MCF 10A (cell line): Measurements from ENCODE around the gene MPZL2. TPM values are rescaled to one million over a fixed set of nuclear protein-coding genes. Genes with fewer than 3 reads are reported as not detected.
A peak's percentile ranks its signal among the peaks of the same experiment; 100 is the strongest.

Experiments used
- BruUV-seq: library from RNA; stranded (reverse); fragments of 400-500 nt; replicated peaks from 2 replicates; lab custom pipeline; 2021; lab: Mats Ljungman, UMichigan
- CTCF ChIA-PET: fragments of 300-600 bp; sonication (Branson Sonifier 250); formaldehyde crosslinking; extraction: SDS; loops from one replicate; lab custom pipeline; 2021; ENCODE audit warnings: antibody characterized with exemption, inconsistent platforms; lab: Yijun Ruan, JAX
- POLR2A ChIA-PET: fragments of 300-600, 350-650 bp; sonication (Branson Sonifier 250); formaldehyde crosslinking; extraction: SDS; loops from one replicate; lab custom pipeline; 2020; ENCODE audit warnings: antibody characterized with exemption, inconsistent platforms; lab: Yijun Ruan, JAX
- DNase-seq: peaks from one replicate; pipeline ENCODE4 v3.0.0-alpha.2; 2018; ENCODE audit not compliant: unreplicated experiment
- H3K27ac Mint-ChIP-seq: one replicate; pipeline ENCODE4 v1.8.0; 2022; ENCODE audit warnings: mild to moderate bottlenecking, low read depth, mixed read lengths; ENCODE audit not compliant: unreplicated experiment
- H3K27me3 Mint-ChIP-seq: one replicate; pipeline ENCODE4 v1.8.0; 2022; ENCODE audit warnings: mixed read lengths; ENCODE audit not compliant: insufficient read depth, unreplicated experiment
- H3K36me3 Mint-ChIP-seq: one replicate; pipeline ENCODE4 v1.8.0; 2022; ENCODE audit warnings: mild to moderate bottlenecking, moderate library complexity, mixed read lengths; ENCODE audit not compliant: insufficient read depth, unreplicated experiment
- H3K4me1 Mint-ChIP-seq: one replicate; pipeline ENCODE4 v1.8.0; 2022; ENCODE audit warnings: mixed read lengths; ENCODE audit not compliant: insufficient read depth, unreplicated experiment
- H3K4me3 Mint-ChIP-seq: one replicate; pipeline ENCODE4 v1.8.0; 2022; ENCODE audit warnings: mild to moderate bottlenecking, moderate library complexity, mixed read lengths; ENCODE audit not compliant: unreplicated experiment
- H3K9me3 Mint-ChIP-seq: one replicate; pipeline ENCODE4 v1.8.0; 2022; ENCODE audit warnings: mixed read lengths; ENCODE audit not compliant: unreplicated experiment
- CTCF ChIP-seq: fragments of 200-600 bp; IDR thresholded peaks from one replicate; pipeline ENCODE4 v1.8.0; 2022; ENCODE audit warnings: antibody characterized with exemption, mild to moderate bottlenecking; ENCODE audit not compliant: unreplicated experiment
- intact Hi-C: fragments of 100-400 bp; cut with micrococcal nuclease; formaldehyde crosslinking; loops from 2 replicates; pipeline ENCODE4 v1.14.1; 2022
- total RNA-seq: library from RNA; stranded (reverse); gene quantifications from 2 replicates; pipeline ENCODE4 v1.2.3, GENCODE V29; 2022

MPZL2 gene
- total RNA-seq, 1 experiment from 2014 or later, result 13.7 TPM

DNA sequence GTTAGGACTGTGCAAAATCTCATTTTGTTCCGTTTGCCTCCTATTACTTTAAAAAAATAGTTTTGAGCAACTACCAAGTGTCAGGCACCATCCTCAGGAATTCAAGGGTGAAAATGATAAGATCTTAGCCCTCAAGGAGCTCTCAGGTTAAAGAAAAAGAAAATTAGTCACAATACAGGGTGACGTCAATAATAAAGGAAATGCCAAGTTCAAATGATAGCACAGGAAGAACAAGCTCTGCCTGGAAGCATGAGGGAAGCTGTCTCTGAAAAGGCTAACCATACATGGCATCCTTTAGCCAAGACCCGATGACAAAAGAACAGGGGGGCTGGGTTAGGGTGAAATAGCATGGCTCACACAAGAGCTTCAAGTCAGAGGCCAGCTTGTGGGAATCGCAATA is 11.1 kb upstream of the MPZL2 start:
- Mint-ChIP-seq H3K27me3 (no peaks in the 10 kb centered on the region), H3K4me1 (peaks cover 26% of the 10 kb centered on the region), H3K27ac (no peak overlapping the region), H3K36me3 (peaks cover 5% of the 10 kb centered on the region), H3K4me3 (no peak overlapping the region), H3K9me3 (no peaks in the 10 kb centered on the region)
- CTCF ChIA-PET, result interaction anchor here (0.6 to 3.3 kb wide), 6 partner anchors 12 to 133 kb away, joined by 3 to 29 read pairs (median 4); no protein-coding TSS in a partner anchor
- peak; percentile 49 for DNase-seq
- intact Hi-C loops, result no loop called here
- POLR2A ChIA-PET, result interaction anchor here (0.6 to 6.1 kb wide), 7 partner anchors 11 to 127 kb away, joined by 3 to 100 read pairs (median 4); partner anchors contain the start of genes MPZL2 and UBE4A
- no TSS peak for BruUV-seq
- TF ChIP-seq CTCF, result no peak

- H3K27me3 Mint-ChIP-seq, result no peaks in the 10 kb centered on the region
- H3K4me3 Mint-ChIP-seq, result no peak overlapping the region
- no peak for TF ChIP-seq CTCF
- intact Hi-C loops, result no loop called here
- peaks cover 5% of the 10 kb centered on the region for H3K36me3 Mint-ChIP-seq
- no peak overlapping the region for H3K27ac Mint-ChIP-seq
- peaks cover 26% of the 10 kb centered on the region for H3K4me1 Mint-ChIP-seq
- H3K9me3 Mint-ChIP-seq, result no peaks in the 10 kb centered on the region
- DNase-seq, result no peak
- ChIA-PET POLR2A (interaction anchor here (1.1 to 1.7 kb wide), 2 partner anchors 8 to 10 kb away, joined by 3 to 10 read pairs; partner anchors contain the start of gene MPZL2), CTCF (interaction anchor here (0.7 to 1.3 kb wide), 2 partner anchors 13 to 21 kb away, joined by 3 to 5 read pairs; no protein-coding TSS in a partner anchor)
- BruUV-seq, result no TSS peak
These were observed 10.1 kb upstream of the MPZL2 start for GRCh38 chr11:118274186-118274585.

GRCh38 chr11:118272001-118272400 is 7.9 kb upstream of the MPZL2 start:
- ChIA-PET POLR2A (no interaction called here), CTCF (interaction anchor here (0.6 kb wide), 1 partner anchor 8 kb away, joined by 4 read pairs; no protein-coding TSS in a partner anchor)
- Mint-ChIP-seq H3K9me3 (no peaks in the 10 kb centered on the region), H3K4me3 (no peak overlapping the region), H3K27me3 (no peaks in the 10 kb centered on the region), H3K4me1 (peaks cover 26% of the 10 kb centered on the region), H3K36me3 (peaks cover 5% of the 10 kb centered on the region), H3K27ac (no peak overlapping the region)
- intact Hi-C loops, result no loop called here
- TF ChIP-seq CTCF, result no peak
- no peak for DNase-seq
- BruUV-seq, result no TSS peak

GRCh38 chr11:118267486-118267885 is 3.4 kb upstream of the MPZL2 start:
- H3K4me3 Mint-ChIP-seq, result no peak overlapping the region
- no peak overlapping the region for H3K27ac Mint-ChIP-seq
- DNase-seq, result peak; percentile 43
- no peaks in the 10 kb centered on the region for H3K9me3 Mint-ChIP-seq
- no peaks in the 10 kb centered on the region for H3K27me3 Mint-ChIP-seq
- no peak for TF ChIP-seq CTCF
- intact Hi-C loops, result no loop called here
- no TSS peak for BruUV-seq
- H3K36me3 Mint-ChIP-seq, result no peaks in the 10 kb centered on the region
- H3K4me1 Mint-ChIP-seq, result peaks cover 33% of the 10 kb centered on the region
- POLR2A ChIA-PET, result interaction anchor here (0.6 to 9.8 kb wide), 6 partner anchors 10 to 1036 kb away, joined by 3 to 225 read pairs (median 48); partner anchors contain the start of genes MPZL3 and PCSK7
- CTCF ChIA-PET, result interaction anchor here (0.6 to 1.2 kb wide), 3 partner anchors 9 to 69 kb away, joined by 3 to 4 read pairs (median 3); no protein-coding TSS in a partner anchor
